IMR-90 (cell line): Measurements from ENCODE around the gene CD2BP2. TPM values are rescaled to one million over a fixed set of nuclear protein-coding genes. Genes with fewer than 3 reads are reported as not detected.

Experiments
- ATAC-seq: fragments of 200-7000 bp; cut with Tn5 transposase; 2 replicates; pipeline ENCODE4 v1.9.1; 2020; ENCODE audit warnings: low read depth, mild to moderate bottlenecking, moderate library complexity
- BruUV-seq: library from RNA; stranded (reverse); fragments of 400-500 nt; replicated peaks from 2 replicates; lab custom pipeline; 2021; lab: Mats Ljungman, UMichigan
- CTCF ChIA-PET: fragments of 300-600 bp; formaldehyde crosslinking; extraction: SDS; loops from one replicate; lab custom pipeline; 2021; ENCODE audit warnings: antibody characterized with exemption; lab: Yijun Ruan, JAX
- POLR2A ChIA-PET: fragments of 300-600 bp; sonication (Branson Sonifier 250); formaldehyde crosslinking; loops from one replicate; lab custom pipeline; 2022; ENCODE audit warnings: antibody characterized with exemption; ENCODE audit not compliant: unreplicated experiment; lab: Charles Lee
- DNase-seq: peaks from one replicate; pipeline ENCODE4 v3.0.0; 2013
- H2AFZ ChIP-seq: replicated peaks from 2 replicates; pipeline ENCODE3; 2013; ENCODE audit warnings: low read length, mild to moderate bottlenecking; ENCODE audit not compliant: poor library complexity
- H2AK5ac ChIP-seq: 2 replicates; pipeline ENCODE4 v1.6.1; 2013; ENCODE audit warnings: low read depth, low read length, inconsistent platforms
- H2AK9ac ChIP-seq: replicated peaks from 2 replicates; pipeline ENCODE3; 2013; ENCODE audit warnings: mild to moderate bottlenecking, low read depth, low read length, moderate library complexity; ENCODE audit not compliant: poor library complexity
- H2BK120ac ChIP-seq: 2 replicates; pipeline ENCODE4 v1.6.1; 2013; ENCODE audit warnings: low read depth, low read length, inconsistent platforms
- H2BK15ac ChIP-seq: 3 replicates; pipeline ENCODE4 v1.6.1; 2013; ENCODE audit warnings: low read depth, low read length, inconsistent platforms
- H2BK20ac ChIP-seq: 2 replicates; pipeline ENCODE4 v1.6.1; 2013; ENCODE audit warnings: low read depth, mild to moderate bottlenecking, inconsistent platforms, low read length, moderate library complexity
- H2BK5ac ChIP-seq: 2 replicates; pipeline ENCODE4 v1.6.1; 2013; ENCODE audit warnings: mild to moderate bottlenecking, low read depth, low read length, inconsistent platforms; ENCODE audit not compliant: poor library complexity, severe bottlenecking
- H3K14ac ChIP-seq: replicated peaks from 2 replicates; pipeline ENCODE4 v1.6.1; 2013; ENCODE audit warnings: low read depth, low read length, inconsistent platforms
- H3K18ac ChIP-seq: 2 replicates; pipeline ENCODE4 v1.6.1; 2013; ENCODE audit warnings: low read depth, low read length, control low read depth
- H3K23ac ChIP-seq: 2 replicates; pipeline ENCODE4 v1.6.1; 2013; ENCODE audit warnings: low read depth, low read length, inconsistent platforms
- H3K27ac ChIP-seq: 2 replicates; pipeline ENCODE4 v1.5.1; 2013; ENCODE audit warnings: mild to moderate bottlenecking, control low read depth, low read length; ENCODE audit not compliant: insufficient read depth
- H3K27me3 ChIP-seq: 2 replicates; pipeline ENCODE4 v1.6.1; 2013; ENCODE audit warnings: low read length; ENCODE audit not compliant: control insufficient read depth, insufficient read depth
- H3K36me3 ChIP-seq: 2 replicates; pipeline ENCODE4 v1.6.1; 2013; ENCODE audit warnings: low read length, mixed read lengths; ENCODE audit not compliant: control insufficient read depth, insufficient read depth
- H3K4ac ChIP-seq: 2 replicates; pipeline ENCODE4 v1.6.1; 2013; ENCODE audit warnings: low read depth, low read length, inconsistent platforms
- H3K4me1 ChIP-seq: 2 replicates; pipeline ENCODE4 v1.6.1; 2013; ENCODE audit warnings: low read length, mixed read lengths; ENCODE audit not compliant: control insufficient read depth, insufficient read depth
- H3K4me2 ChIP-seq: 2 replicates; pipeline ENCODE4 v1.6.1; 2013; ENCODE audit warnings: low read depth, mild to moderate bottlenecking, control low read depth, low read length, moderate library complexity
- H3K4me3 ChIP-seq: 2 replicates; pipeline ENCODE4 v1.5.1; 2013; ENCODE audit warnings: low read depth, mild to moderate bottlenecking, control low read depth, low read length, moderate library complexity; ENCODE audit not compliant: insufficient read depth
- H3K56ac ChIP-seq: 2 replicates; pipeline ENCODE4 v1.6.1; 2013; ENCODE audit warnings: low read length, inconsistent platforms; ENCODE audit not compliant: insufficient read depth; ENCODE audit errors: extremely low read depth
- H3K79me1 ChIP-seq, 2 experiments: 2 replicates each; pipeline ENCODE4 v1.6.1; 2013; ENCODE audit warnings: low read length in 2 of 2, inconsistent platforms in 1 of 2, low read depth in 1 of 2
- H3K9ac ChIP-seq: 2 replicates; pipeline ENCODE4 v1.6.1; 2013; ENCODE audit warnings: low read depth, low read length, control low read depth
- H3K9me1 ChIP-seq: 2 replicates; pipeline ENCODE4 v1.6.1; 2013; ENCODE audit warnings: low read length, inconsistent platforms; ENCODE audit not compliant: insufficient read depth
- H3K9me3 ChIP-seq: 2 replicates; pipeline ENCODE4 v1.6.1; 2013; ENCODE audit warnings: low read length; ENCODE audit not compliant: control insufficient read depth, insufficient read depth
- H4K20me1 ChIP-seq: 2 replicates; pipeline ENCODE4 v1.6.1; 2013; ENCODE audit warnings: low read length, inconsistent platforms; ENCODE audit not compliant: insufficient read depth
- H4K5ac ChIP-seq: 2 replicates; pipeline ENCODE4 v1.6.1; 2013; ENCODE audit warnings: mild to moderate bottlenecking, low read depth, low read length, control low read depth
- H4K8ac ChIP-seq, 2 experiments: 2 replicates each; pipeline ENCODE4 v1.6.1; 2013; ENCODE audit warnings: low read depth in 2 of 2, low read length in 2 of 2, control low read depth in 1 of 2, inconsistent platforms in 1 of 2
- H4K91ac ChIP-seq: 2 replicates; pipeline ENCODE4 v1.6.1; 2013; ENCODE audit warnings: low read depth, low read length, inconsistent platforms; ENCODE audit not compliant: insufficient read depth
- BHLHE40 ChIP-seq: fragments of 150-350 bp; IDR thresholded peaks from 2 replicates; pipeline ENCODE4 v1.6.1; 2016; ENCODE audit warnings: mild to moderate bottlenecking, low read depth, low read length
- CEBPB ChIP-seq: IDR thresholded peaks from 2 replicates; pipeline ENCODE4 v1.6.1; 2012; ENCODE audit warnings: low read depth, low read length, improper control_type of control experiment
- CHD1 ChIP-seq: IDR thresholded peaks from 2 replicates; pipeline ENCODE4 v1.6.1; 2012; ENCODE audit warnings: low read depth, low read length, improper control_type of control experiment
- FOS ChIP-seq: fragments of 150-350 bp; IDR thresholded peaks from 2 replicates; pipeline ENCODE4 v1.6.1; 2016; ENCODE audit warnings: low read depth, low read length
- MAFK ChIP-seq: IDR thresholded peaks from 2 replicates; pipeline ENCODE4 v1.6.1; 2012; ENCODE audit warnings: low read depth, low read length, improper control_type of control experiment
- MAZ ChIP-seq: IDR thresholded peaks from 2 replicates; pipeline ENCODE4 v1.6.1; 2012; ENCODE audit warnings: low read depth, mild to moderate bottlenecking, low read length, improper control_type of control experiment, moderate library complexity, borderline replicate concordance
- NFE2L2 ChIP-seq: fragments of 150-350 bp; IDR thresholded peaks from 2 replicates; pipeline ENCODE4 v1.6.1; 2016; ENCODE audit warnings: low read depth, mild to moderate bottlenecking, low read length
- POLR2A ChIP-seq: IDR thresholded peaks from 2 replicates; pipeline ENCODE4 v1.6.1; 2012; ENCODE audit warnings: mild to moderate bottlenecking, low read depth, low read length
- RCOR1 ChIP-seq: IDR thresholded peaks from 2 replicates; pipeline ENCODE4 v1.6.1; 2012; ENCODE audit warnings: mild to moderate bottlenecking, low read length, improper control_type of control experiment; ENCODE audit not compliant: insufficient replicate concordance
- RFX5 ChIP-seq: IDR thresholded peaks from 2 replicates; pipeline ENCODE4 v1.8.0; 2012; ENCODE audit warnings: low read depth, mild to moderate bottlenecking, low read length, moderate library complexity
- SMC3 ChIP-seq: fragments of 150-350 bp; IDR thresholded peaks from 2 replicates; pipeline ENCODE4 v1.6.1; 2016; ENCODE audit warnings: low read depth, mild to moderate bottlenecking, antibody characterized with exemption, low read length, moderate library complexity
- WGBS, 2 experiments: methylation state at CpG; one replicate each; pipeline versions ENCODE4 v1.1.5 to v1.1.7; 2013; ENCODE audit warnings: missing lambda C conversion rate in 2 of 2; ENCODE audit not compliant: insufficient read length in 1 of 2; ENCODE audit errors: extremely low coverage in 2 of 2; 5-methylcytosine and 5-hydroxymethylcytosine counted together
- dilution Hi-C: fragments of 300-500 bp; cut with HindIII; formaldehyde crosslinking; loops from one replicate; pipeline ENCODE4 v1.14.3; 2018; ENCODE audit warnings: low sequenced_read_pairs; ENCODE audit not compliant: unreplicated experiment
- in situ Hi-C: fragments of 300-500 bp; cut with MboI; formaldehyde crosslinking; loops from 3 replicates; pipeline ENCODE4 v1.14.3; 2019; ENCODE audit warnings: low sequenced_read_pairs, inconsistent platforms, mixed read lengths
- intact Hi-C: fragments of 100-400 bp; cut with micrococcal nuclease; formaldehyde crosslinking; loops from 2 replicates; pipeline ENCODE4 v1.10.0; 2022
- polyA plus RNA-seq, 3 experiments: library from polyadenylated mRNA; depleted of rRNA; stranded (reverse); fragments of >200 nt; gene quantifications; 2 replicates each; pipeline ENCODE4 v1.2.3, GENCODE V29; 2012; ENCODE audit warnings: low replicate concordance in 1 of 3
- total RNA-seq: library from RNA; depleted of rRNA; stranded (reverse); fragments of >200 nt; gene quantifications from 2 replicates; pipeline ENCODE4 v1.2.3, GENCODE V29; 2012
- TF ChIP-seq, protein P1 (sequence below): fragments of 150-350 bp; IDR thresholded peaks from 2 replicates; pipeline ENCODE4 v1.6.1; 2017; ENCODE audit warnings: mild to moderate bottlenecking, antibody characterized with exemption, low read length, low read depth
- TF ChIP-seq, protein P2 (sequence below): fragments of 150-350 bp; IDR thresholded peaks from 2 replicates; pipeline ENCODE4 v1.6.1; 2016; ENCODE audit warnings: low read depth, mild to moderate bottlenecking, low read length, moderate library complexity, borderline replicate concordance
- TF ChIP-seq, protein P3 (sequence below): conservative IDR thresholded peaks from 2 replicates; pipeline ENCODE4 v1.5.1; 2012; ENCODE audit warnings: mild to moderate bottlenecking, low read depth, low read length, improper control_type of control experiment

The CD2BP2 gene
- total and polyA plus RNA-seq, 2 of the 4 experiments (the other 2 are of a cell fraction), result 29.6 to 41.1 TPM

DNA sequence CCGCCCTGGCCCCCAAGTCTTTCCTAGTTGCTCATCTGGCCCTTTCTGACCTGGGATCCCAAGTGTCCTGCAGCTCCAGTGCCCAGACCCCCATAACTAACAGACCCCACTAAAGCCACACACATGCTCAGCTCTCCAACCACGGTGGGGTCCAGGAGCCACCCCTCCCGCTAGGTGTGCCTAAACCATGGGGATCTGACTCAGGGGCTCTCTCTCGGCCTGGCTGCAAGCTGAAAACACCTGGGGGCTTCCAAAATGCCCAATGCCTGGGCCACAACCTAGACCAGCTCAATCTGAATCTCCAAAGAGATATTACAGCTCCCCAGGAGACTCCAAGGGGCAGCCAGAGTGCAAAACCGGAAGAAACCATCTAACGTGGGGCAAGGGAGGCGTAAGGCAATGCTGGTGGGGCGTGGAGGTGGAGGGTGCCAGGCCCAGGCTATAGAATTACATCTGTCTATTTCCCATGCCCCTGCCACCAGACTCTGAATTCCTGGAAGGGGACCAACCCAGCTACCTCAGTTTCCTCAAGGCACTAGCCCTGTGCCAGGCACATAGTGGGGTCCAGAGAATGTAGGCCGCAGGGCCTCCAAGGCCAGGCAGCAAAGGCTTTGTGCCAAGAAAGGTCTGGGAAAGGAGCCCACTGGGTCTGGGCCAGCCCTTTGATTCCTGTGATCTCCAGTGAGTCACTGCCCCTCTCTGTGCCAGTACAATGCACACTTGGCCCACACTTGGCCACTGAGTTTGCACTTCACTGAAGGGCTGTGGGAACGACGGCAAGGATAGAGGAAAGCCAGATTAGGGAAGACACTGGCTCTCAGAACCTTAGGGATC, 3.3 kb downstream of the CD2BP2 start:
- ATAC-seq (peak; percentile 6; the same call in 1 of the 2 replicates), DNase-seq (peak; percentile 90)
- Histone ChIP-seq H2AFZ (no peak overlapping the region), H2BK5ac (no peak overlapping the region), H2AK9ac (no peak overlapping the region), H3K9ac (no peak overlapping the region), H3K27ac (peak overlapping the region; percentile 7; the same call in 1 of the 2 replicates), H3K4me2 (no peak overlapping the region), H2BK20ac (no peak overlapping the region), H3K4me1 (peaks cover 7% of the 10 kb centered on the region; the same call in 1 of the 2 replicates), H2AK5ac (peak overlapping the region; percentile 47; the same call in 1 of the 2 replicates), H2BK15ac (no peak overlapping the region), H3K79me1 (peaks cover 0 to 69% of the 10 kb centered on the region in 2 experiments; a peak in 3 of 4 replicates), H3K36me3 (peaks cover 29% of the 10 kb centered on the region), H4K8ac (no peak overlapping the region), H4K5ac (no peak overlapping the region), H3K27me3 (no peaks in the 10 kb centered on the region), H2BK120ac (no peak overlapping the region), H3K9me3 (no peaks in the 10 kb centered on the region), H3K18ac (no peak overlapping the region), H4K20me1 (peaks cover 17% of the 10 kb centered on the region; the same call in 1 of the 2 replicates), H3K4ac (no peak overlapping the region), H3K9me1 (peaks cover 9% of the 10 kb centered on the region), H4K91ac (no peak overlapping the region), H3K14ac (0 out of 2 replicates have a peak overlapping the region, but pooled peaks have one; percentile 12), H3K23ac (no peak overlapping the region), H3K4me3 (no peak overlapping the region), H3K56ac (no peak overlapping the region)
- intact Hi-C loops, result no loop called here
- 63% methylated on average over 4 of the region's 11 CpGs; no CpG with 5 or more reads in 1 of the 2 experiments for WGBS, 2 experiments
- in situ Hi-C loops, result no loop called here
- POLR2A ChIA-PET, result interaction anchor here (0.5 kb wide), 1 partner anchor 10 kb away, joined by 4 read pairs; no protein-coding TSS in a partner anchor
- BruUV-seq, result no TSS peak
- dilution Hi-C loops, result no loop called here
- CTCF ChIA-PET, result no interaction called here
- TF ChIP-seq CEBPB, result no peak
- TF ChIP-seq, protein P1, sequence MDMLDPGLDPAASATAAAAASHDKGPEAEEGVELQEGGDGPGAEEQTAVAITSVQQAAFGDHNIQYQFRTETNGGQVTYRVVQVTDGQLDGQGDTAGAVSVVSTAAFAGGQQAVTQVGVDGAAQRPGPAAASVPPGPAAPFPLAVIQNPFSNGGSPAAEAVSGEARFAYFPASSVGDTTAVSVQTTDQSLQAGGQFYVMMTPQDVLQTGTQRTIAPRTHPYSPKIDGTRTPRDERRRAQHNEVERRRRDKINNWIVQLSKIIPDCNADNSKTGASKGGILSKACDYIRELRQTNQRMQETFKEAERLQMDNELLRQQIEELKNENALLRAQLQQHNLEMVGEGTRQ, result no peak
- no peak for TF ChIP-seq MAZ
- TF ChIP-seq, protein P2, sequence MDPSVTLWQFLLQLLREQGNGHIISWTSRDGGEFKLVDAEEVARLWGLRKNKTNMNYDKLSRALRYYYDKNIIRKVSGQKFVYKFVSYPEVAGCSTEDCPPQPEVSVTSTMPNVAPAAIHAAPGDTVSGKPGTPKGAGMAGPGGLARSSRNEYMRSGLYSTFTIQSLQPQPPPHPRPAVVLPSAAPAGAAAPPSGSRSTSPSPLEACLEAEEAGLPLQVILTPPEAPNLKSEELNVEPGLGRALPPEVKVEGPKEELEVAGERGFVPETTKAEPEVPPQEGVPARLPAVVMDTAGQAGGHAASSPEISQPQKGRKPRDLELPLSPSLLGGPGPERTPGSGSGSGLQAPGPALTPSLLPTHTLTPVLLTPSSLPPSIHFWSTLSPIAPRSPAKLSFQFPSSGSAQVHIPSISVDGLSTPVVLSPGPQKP, result no peak
- no peak for TF ChIP-seq MAFK
- TF ChIP-seq RCOR1, result no peak
- TF ChIP-seq RFX5, result no peak
- no peak for TF ChIP-seq NFE2L2
- 0 out of 2 replicates have a peak, but pooled peaks have one; percentile 36 for TF ChIP-seq BHLHE40
- peak; percentile 59 for TF ChIP-seq FOS
- TF ChIP-seq, protein P3, sequence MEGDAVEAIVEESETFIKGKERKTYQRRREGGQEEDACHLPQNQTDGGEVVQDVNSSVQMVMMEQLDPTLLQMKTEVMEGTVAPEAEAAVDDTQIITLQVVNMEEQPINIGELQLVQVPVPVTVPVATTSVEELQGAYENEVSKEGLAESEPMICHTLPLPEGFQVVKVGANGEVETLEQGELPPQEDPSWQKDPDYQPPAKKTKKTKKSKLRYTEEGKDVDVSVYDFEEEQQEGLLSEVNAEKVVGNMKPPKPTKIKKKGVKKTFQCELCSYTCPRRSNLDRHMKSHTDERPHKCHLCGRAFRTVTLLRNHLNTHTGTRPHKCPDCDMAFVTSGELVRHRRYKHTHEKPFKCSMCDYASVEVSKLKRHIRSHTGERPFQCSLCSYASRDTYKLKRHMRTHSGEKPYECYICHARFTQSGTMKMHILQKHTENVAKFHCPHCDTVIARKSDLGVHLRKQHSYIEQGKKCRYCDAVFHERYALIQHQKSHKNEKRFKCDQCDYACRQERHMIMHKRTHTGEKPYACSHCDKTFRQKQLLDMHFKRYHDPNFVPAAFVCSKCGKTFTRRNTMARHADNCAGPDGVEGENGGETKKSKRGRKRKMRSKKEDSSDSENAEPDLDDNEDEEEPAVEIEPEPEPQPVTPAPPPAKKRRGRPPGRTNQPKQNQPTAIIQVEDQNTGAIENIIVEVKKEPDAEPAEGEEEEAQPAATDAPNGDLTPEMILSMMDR, result no peak
- no peak for TF ChIP-seq CHD1
- no peak; the same call in 1 of the 2 replicates for TF ChIP-seq SMC3
- peak; percentile 26 for TF ChIP-seq POLR2A
